ENCODE results near the gene SUCO. TPM values are rescaled to one million over a fixed set of nuclear protein-coding genes. Genes with fewer than 3 reads are reported as not detected.

Gene SUCO
- total RNA-seq, 1 donor from 2014 or later, result 30.2 TPM

DNA sequence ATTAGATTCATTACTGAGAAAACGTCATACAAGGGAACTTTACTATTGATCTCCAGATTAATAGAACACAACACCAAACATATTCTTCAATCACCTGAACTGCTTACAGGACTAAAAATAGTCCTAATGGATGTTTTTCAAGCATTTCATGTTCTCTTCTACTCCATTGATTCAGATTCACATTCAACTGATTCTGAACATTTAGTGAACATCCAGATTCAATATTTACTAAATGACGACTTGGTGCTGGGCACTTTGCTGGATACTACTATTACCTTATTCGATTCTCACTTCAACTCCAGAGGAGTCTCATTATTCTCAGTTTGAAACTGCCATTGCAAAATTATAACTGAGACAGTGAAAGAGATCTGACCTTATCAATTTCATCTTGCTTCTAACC, 18.8 kb upstream of the SUCO start:
- TF ChIP-seq, protein P1, sequence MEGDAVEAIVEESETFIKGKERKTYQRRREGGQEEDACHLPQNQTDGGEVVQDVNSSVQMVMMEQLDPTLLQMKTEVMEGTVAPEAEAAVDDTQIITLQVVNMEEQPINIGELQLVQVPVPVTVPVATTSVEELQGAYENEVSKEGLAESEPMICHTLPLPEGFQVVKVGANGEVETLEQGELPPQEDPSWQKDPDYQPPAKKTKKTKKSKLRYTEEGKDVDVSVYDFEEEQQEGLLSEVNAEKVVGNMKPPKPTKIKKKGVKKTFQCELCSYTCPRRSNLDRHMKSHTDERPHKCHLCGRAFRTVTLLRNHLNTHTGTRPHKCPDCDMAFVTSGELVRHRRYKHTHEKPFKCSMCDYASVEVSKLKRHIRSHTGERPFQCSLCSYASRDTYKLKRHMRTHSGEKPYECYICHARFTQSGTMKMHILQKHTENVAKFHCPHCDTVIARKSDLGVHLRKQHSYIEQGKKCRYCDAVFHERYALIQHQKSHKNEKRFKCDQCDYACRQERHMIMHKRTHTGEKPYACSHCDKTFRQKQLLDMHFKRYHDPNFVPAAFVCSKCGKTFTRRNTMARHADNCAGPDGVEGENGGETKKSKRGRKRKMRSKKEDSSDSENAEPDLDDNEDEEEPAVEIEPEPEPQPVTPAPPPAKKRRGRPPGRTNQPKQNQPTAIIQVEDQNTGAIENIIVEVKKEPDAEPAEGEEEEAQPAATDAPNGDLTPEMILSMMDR (conservative IDR thresholded peaks at IDR 0.05; ENCODE audit: low read depth, low read length), result no peak
- no peak overlapping the region for H3K4me3 ChIP-seq (ENCODE audit: low read depth, low read length)
- no peak for DNase-seq (ENCODE audit: low read depth)

DNA sequence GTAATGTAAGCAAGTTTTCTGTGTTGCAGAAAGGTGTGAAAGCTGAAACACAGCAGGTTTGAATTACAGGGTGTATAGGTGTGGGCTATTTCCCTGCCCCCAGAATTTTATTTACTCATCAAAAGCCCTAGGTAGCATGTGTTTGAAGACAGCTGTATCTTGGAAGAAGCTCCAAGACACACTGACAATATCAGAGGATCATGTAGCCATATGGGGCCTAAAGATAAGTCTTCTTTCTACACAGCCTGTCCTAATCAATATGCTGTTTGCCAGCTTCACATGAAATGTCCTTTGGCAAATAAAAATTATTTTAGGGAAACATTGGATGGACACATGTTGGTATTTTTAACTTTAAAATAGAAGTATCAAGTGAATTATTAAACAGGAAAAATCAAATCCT, 17.5 kb upstream of the SUCO start:
- TF ChIP-seq, protein P1 (conservative IDR thresholded peaks at IDR 0.05; ENCODE audit: low read depth, low read length), result no peak
- H3K4me3 ChIP-seq (ENCODE audit: low read depth, low read length), result no peak overlapping the region
- no peak for DNase-seq (ENCODE audit: low read depth)

DNA sequence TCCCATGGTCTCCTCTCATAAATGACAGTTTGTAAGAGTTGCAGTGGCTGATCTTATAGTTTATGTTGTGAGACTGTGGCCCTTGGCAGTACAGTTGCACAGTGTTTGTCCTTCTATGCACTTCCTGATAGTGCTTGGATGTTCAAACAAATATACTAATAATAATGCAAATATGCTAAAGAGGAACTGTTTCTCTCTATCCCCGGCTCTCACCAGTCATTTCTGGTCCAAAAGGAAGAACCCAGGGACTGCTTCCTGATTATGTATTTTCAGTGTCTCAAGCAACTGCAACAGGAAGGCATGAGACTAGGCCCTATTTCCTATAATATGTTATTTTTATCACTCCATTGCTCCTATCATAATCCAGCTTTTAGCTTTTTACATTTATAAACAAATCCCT, 17.0 kb upstream of the SUCO start:
- no peak for DNase-seq (ENCODE audit: low read depth)
- TF ChIP-seq, protein P1 (conservative IDR thresholded peaks at IDR 0.05; ENCODE audit: low read depth, low read length), result no peak
- no peak overlapping the region for H3K4me3 ChIP-seq (ENCODE audit: low read depth, low read length)

DNA sequence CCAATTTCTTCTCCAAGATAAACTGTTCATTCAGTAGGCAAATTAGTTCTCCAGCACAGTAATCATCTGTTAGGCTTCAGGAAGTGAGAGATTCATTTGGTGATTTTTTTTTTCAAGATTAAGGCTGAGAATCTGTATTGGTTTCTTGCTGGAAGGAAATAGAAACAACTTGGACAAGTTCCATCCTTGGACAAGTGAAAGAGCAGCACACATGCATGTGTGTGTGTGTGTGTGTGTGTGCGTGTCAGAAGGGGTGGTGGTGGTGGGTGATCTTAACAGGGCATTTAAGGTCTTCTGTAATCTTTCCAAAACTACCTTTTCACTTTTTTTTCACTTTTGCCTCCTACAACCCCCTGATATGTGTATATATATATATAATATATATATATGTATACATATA, 15.9 kb upstream of the SUCO start:
- TF ChIP-seq, protein P1 (conservative IDR thresholded peaks at IDR 0.05; ENCODE audit: low read depth, low read length), result no peak

DNA sequence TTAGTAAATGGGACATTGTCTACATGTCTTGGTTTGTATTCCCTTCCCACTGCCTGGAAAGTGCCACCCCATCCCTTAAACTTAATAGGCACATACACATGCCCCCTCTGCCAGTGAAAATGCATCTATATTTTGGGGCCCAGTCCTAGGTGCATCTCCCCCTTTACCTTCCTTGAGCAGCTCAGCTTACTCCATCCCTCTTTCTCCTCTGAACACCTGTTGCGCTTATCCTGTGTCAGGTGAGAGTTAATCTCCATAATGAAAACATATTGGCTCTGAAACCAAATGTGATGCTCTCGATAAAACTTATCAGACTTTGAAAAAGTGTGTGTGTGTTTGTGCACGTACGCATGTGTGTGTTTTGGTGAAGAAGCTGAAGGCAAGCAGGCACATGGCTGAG, 15.4 kb upstream of the SUCO start:
- TF ChIP-seq, protein P1 (conservative IDR thresholded peaks at IDR 0.05; ENCODE audit: low read depth, low read length), result no peak
- no peak overlapping the region for H3K4me3 ChIP-seq (ENCODE audit: low read depth, low read length)
- no peak for DNase-seq (ENCODE audit: low read depth)

More for the DNA sequence above, 15.9 kb upstream of the SUCO start:
- DNase-seq (ENCODE audit: low read depth), result no peak
- H3K4me3 ChIP-seq (ENCODE audit: low read depth, low read length), result no peak overlapping the region

DNA sequence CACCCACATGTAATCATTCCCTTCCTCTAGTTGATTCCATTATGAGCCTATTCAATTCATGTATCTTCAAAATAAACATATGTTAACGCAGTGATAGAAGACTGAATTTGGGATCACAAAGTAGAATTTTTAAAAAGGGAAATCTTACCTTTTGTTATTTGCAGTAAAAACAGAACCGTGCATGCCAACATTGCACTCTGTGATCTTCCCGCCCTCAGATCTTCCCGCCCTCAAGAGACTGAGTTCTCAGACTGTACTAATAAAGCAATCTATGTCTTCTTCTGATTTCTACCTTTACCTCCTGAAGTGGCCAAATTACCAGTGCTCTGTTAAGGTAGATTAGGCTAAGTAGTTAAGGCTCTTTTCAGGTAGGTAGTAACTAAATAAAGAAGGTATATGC, 3.6 kb upstream of the SUCO start:
- no peak for DNase-seq (ENCODE audit: low read depth)
- TF ChIP-seq, protein P1 (conservative IDR thresholded peaks at IDR 0.05; ENCODE audit: low read depth, low read length), result no peak
- H3K4me3 ChIP-seq (ENCODE audit: low read depth, low read length), result no peak overlapping the region

DNA sequence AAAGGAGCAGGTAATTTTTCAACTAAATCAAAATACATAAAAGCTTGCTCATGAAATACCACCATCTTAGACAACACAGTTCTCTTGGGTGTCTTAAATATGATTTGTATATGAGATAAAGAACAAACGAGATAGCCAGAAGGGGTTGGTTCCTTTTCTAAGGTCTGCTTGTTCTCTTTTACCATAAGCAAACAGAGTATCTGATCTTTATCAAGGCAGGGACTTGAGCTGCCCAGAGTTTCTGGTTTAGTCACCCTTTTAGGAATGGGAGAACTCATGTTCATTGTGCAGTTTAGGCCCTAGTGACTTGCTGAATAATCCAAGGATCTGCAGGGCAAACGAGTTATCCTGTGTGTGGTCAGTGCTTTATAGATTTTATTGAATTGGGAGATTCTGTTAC, 3.0 kb upstream of the SUCO start:
- TF ChIP-seq, protein P1 (conservative IDR thresholded peaks at IDR 0.05; ENCODE audit: low read depth, low read length), result no peak
- H3K4me3 ChIP-seq (ENCODE audit: low read depth, low read length), result no peak overlapping the region
- no peak for DNase-seq (ENCODE audit: low read depth)

Measured in epithelial cell of proximal tubule (primary cell).